ENCODE data around the gene MAOB. TPM values are rescaled to one million over a fixed set of nuclear protein-coding genes. Genes with fewer than 3 reads are reported as not detected.

MAOB gene
- total and polyA plus RNA-seq, 4 donors = 12.6 to 59.6 (median 39.8) TPM

DNA sequence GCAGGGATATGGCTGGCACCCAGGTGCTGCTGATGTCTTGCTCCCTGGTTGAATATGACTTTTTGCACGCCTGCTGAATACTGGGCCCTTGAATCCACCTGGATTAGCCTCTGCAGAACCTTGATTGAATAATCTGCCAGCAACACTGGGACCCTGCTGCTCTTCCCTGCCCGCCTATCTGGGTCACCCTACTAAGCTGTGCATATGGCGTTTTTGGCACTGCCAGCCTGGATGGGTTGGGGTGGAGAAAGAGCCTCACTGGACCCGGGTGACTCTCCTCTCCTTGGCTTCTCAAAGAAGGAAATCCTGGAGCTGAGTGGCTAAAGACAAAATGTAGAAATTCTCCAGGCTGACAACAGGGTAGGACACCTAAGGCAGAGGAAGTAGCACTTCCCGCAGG is 126.2 kb downstream of the MAOB start:
- DNase-seq (no peak), ATAC-seq (ENCODE audit: low FRiP score) (no peak)
- no peak overlapping the region for H3K4me3 ChIP-seq (ENCODE audit: low read length in 2 of 2)
- H3K4me1 ChIP-seq (ENCODE audit: control insufficient read depth in 1 of 2, insufficient read depth in 2 of 2, low read length in 2 of 2) = no peaks in the 10 kb centered on the region
- H3K36me3 ChIP-seq (ENCODE audit: control insufficient read depth in 1 of 2, insufficient read depth in 2 of 2, low read length in 1 of 2) = no peaks in the 10 kb centered on the region
- intact Hi-C loops (cut with DNase I) = no loop called here
- H3K9me3 ChIP-seq (ENCODE audit: control insufficient read depth, low read length) = no peaks in the 10 kb centered on the region
- no peaks in the 10 kb centered on the region for H3K27me3 ChIP-seq (ENCODE audit: control insufficient read depth in 1 of 2, insufficient read depth in 2 of 2, low read length in 1 of 2)
- H3K27ac ChIP-seq (ENCODE audit: low read depth in 1 of 2, low read length in 2 of 2) = no peak overlapping the region
- WGBS, 2 donors = 71 to 96% methylated on average over 5 of the region's 5 CpGs

GRCh38 chrX:43753637-43754036 is 128.6 kb downstream of the MAOB start:
- no peaks in the 10 kb centered on the region for H3K27me3 ChIP-seq (ENCODE audit: control insufficient read depth in 1 of 2, insufficient read depth in 2 of 2, low read length in 1 of 2)
- ATAC-seq (ENCODE audit: low FRiP score) (no peak), DNase-seq (no peak)
- no peaks in the 10 kb centered on the region for H3K4me1 ChIP-seq (ENCODE audit: control insufficient read depth in 1 of 2, insufficient read depth in 2 of 2, low read length in 2 of 2)
- no peaks in the 10 kb centered on the region for H3K36me3 ChIP-seq (ENCODE audit: control insufficient read depth in 1 of 2, insufficient read depth in 2 of 2, low read length in 1 of 2)
- H3K27ac ChIP-seq (ENCODE audit: low read depth in 1 of 2, low read length in 2 of 2) = no peak overlapping the region
- WGBS, 2 donors = 69 to 89% methylated on average over 3 of the region's 3 CpGs
- no peaks in the 10 kb centered on the region for H3K9me3 ChIP-seq (ENCODE audit: control insufficient read depth, low read length)
- no peak overlapping the region for H3K4me3 ChIP-seq (ENCODE audit: low read length in 2 of 2)
- intact Hi-C loops (cut with DNase I) = no loop called here

DNA sequence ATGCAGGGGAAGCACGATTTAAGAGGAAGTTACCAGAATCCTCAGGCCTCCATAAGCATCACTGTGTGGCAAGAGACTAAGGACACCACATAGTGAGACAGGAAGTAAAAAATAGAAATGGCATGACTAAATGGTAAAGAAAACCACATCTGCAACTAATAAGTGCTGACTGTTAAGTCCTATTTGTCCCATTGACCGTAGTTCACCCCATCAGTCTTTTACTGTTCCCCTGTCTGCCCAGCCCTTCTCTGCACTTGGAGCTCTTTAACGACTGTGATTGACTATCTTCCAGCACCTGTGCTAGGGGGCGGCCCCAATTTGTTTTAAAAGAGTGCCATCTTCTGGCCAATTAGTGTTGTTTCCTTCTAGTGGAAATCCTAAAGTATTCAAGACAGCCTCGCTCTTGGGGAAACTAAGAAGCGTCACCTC is 132.0 kb downstream of the MAOB start:
- H3K9me3 ChIP-seq (ENCODE audit: control insufficient read depth, low read length) = no peaks in the 10 kb centered on the region
- no peak overlapping the region for H3K27ac ChIP-seq (ENCODE audit: low read depth in 1 of 2, low read length in 2 of 2)
- H3K36me3 ChIP-seq (ENCODE audit: control insufficient read depth in 1 of 2, insufficient read depth in 2 of 2, low read length in 1 of 2) = no peaks in the 10 kb centered on the region
- ATAC-seq (ENCODE audit: low FRiP score) (peak; percentile 67), DNase-seq (peak in 1 of 2 donors; percentile 47)
- intact Hi-C loops (cut with DNase I) = loop anchor here (1.0 to 2.0 kb wide), 2 partner anchors 190 to 191 kb away; no protein-coding TSS in a partner anchor
- 3 to 23% methylated on average over 6 of the region's 6 CpGs for WGBS, 2 donors
- H3K4me3 ChIP-seq (ENCODE audit: low read length in 2 of 2) = no peak overlapping the region
- H3K4me1 ChIP-seq (ENCODE audit: control insufficient read depth in 1 of 2, insufficient read depth in 2 of 2, low read length in 2 of 2) = no peaks in the 10 kb centered on the region
- H3K27me3 ChIP-seq (ENCODE audit: control insufficient read depth in 1 of 2, insufficient read depth in 2 of 2, low read length in 1 of 2) = no peaks in the 10 kb centered on the region

DNA sequence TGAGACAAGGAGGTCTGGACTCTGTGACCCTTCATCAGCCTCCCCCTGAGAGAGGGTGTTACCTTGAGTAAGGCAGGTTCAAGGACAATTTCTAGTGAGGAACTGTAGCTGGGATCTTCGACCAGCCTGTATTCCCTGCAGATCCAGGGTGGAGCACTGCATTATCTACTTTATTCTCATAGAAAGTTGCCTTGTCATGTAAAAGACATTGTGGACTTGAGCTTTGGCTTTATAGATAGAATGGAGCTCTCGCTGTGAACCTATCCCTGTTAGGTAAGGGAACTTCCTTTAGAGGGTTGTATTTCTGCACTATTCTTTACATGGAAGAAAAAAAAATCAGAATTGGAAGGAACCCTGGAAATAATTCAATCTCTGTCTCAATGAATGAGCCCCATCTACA is 134.8 kb downstream of the MAOB start:
- Histone ChIP-seq H3K27me3 (ENCODE audit: control insufficient read depth in 1 of 2, insufficient read depth in 2 of 2, low read length in 1 of 2) (no peaks in the 10 kb centered on the region), H3K4me1 (ENCODE audit: control insufficient read depth in 1 of 2, insufficient read depth in 2 of 2, low read length in 2 of 2) (no peaks in the 10 kb centered on the region), H3K36me3 (ENCODE audit: control insufficient read depth in 1 of 2, insufficient read depth in 2 of 2, low read length in 1 of 2) (no peaks in the 10 kb centered on the region), H3K4me3 (ENCODE audit: low read length in 2 of 2) (no peak overlapping the region), H3K27ac (ENCODE audit: low read depth in 1 of 2, low read length in 2 of 2) (no peak overlapping the region), H3K9me3 (ENCODE audit: control insufficient read depth, low read length) (no peaks in the 10 kb centered on the region)
- DNase-seq = no peak
- intact Hi-C loops (cut with DNase I) = no loop called here
- WGBS, 2 donors = 77 to 93% methylated on average over 2 of the region's 2 CpGs
- no peak for ATAC-seq (ENCODE audit: low FRiP score)

- Histone ChIP-seq H3K36me3 (ENCODE audit: control insufficient read depth in 1 of 2, insufficient read depth in 2 of 2, low read length in 1 of 2) (no peaks in the 10 kb centered on the region), H3K4me1 (ENCODE audit: control insufficient read depth in 1 of 2, insufficient read depth in 2 of 2, low read length in 2 of 2) (no peaks in the 10 kb centered on the region), H3K27ac (ENCODE audit: low read depth in 1 of 2, low read length in 2 of 2) (no peak overlapping the region), H3K9me3 (ENCODE audit: control insufficient read depth, low read length) (no peaks in the 10 kb centered on the region), H3K27me3 (ENCODE audit: control insufficient read depth in 1 of 2, insufficient read depth in 2 of 2, low read length in 1 of 2) (no peaks in the 10 kb centered on the region), H3K4me3 (ENCODE audit: low read length in 2 of 2) (no peak overlapping the region)
- intact Hi-C loops (cut with DNase I) = no loop called here
- DNase-seq (no peak), ATAC-seq (ENCODE audit: low FRiP score) (no peak)
- 71 to 87% methylated on average over 6 of the region's 6 CpGs for WGBS, 2 donors
Measured at GRCh38 chrX:43745938-43746721, 136.1 kb downstream of the MAOB start.

GRCh38 chrX:43744284-43744683 is 138.0 kb downstream of the MAOB start:
- Histone ChIP-seq H3K27ac (ENCODE audit: low read depth in 1 of 2, low read length in 2 of 2) (no peak overlapping the region), H3K9me3 (ENCODE audit: control insufficient read depth, low read length) (no peaks in the 10 kb centered on the region), H3K36me3 (ENCODE audit: control insufficient read depth in 1 of 2, insufficient read depth in 2 of 2, low read length in 1 of 2) (no peaks in the 10 kb centered on the region), H3K4me3 (ENCODE audit: low read length in 2 of 2) (no peak overlapping the region), H3K4me1 (ENCODE audit: control insufficient read depth in 1 of 2, insufficient read depth in 2 of 2, low read length in 2 of 2) (no peaks in the 10 kb centered on the region), H3K27me3 (ENCODE audit: control insufficient read depth in 1 of 2, insufficient read depth in 2 of 2, low read length in 1 of 2) (no peaks in the 10 kb centered on the region)
- 82 to 96% methylated on average over 3 of the region's 3 CpGs for WGBS, 2 donors
- intact Hi-C loops (cut with DNase I) = loop anchor here in 1 of 2 donors (5.0 kb wide), 1 partner anchor 87 kb away; the partner anchor contains the start of gene MAOA
- DNase-seq (no peak), ATAC-seq (ENCODE audit: low FRiP score) (no peak)

GRCh38 chrX:43743100-43743822 is 139.0 kb downstream of the MAOB start:
- 60 to 76% methylated on average over 5 of the region's 5 CpGs for WGBS, 2 donors
- H3K4me3 ChIP-seq (ENCODE audit: low read length in 2 of 2) = no peak overlapping the region
- H3K4me1 ChIP-seq (ENCODE audit: control insufficient read depth in 1 of 2, insufficient read depth in 2 of 2, low read length in 2 of 2) = no peaks in the 10 kb centered on the region
- no peaks in the 10 kb centered on the region for H3K36me3 ChIP-seq (ENCODE audit: control insufficient read depth in 1 of 2, insufficient read depth in 2 of 2, low read length in 1 of 2)
- H3K27me3 ChIP-seq (ENCODE audit: control insufficient read depth in 1 of 2, insufficient read depth in 2 of 2, low read length in 1 of 2) = no peaks in the 10 kb centered on the region
- intact Hi-C loops (cut with DNase I) = loop anchor here in 1 of 2 donors (5.0 kb wide), 1 partner anchor 86 kb away; the partner anchor contains the start of gene MAOA
- H3K27ac ChIP-seq (ENCODE audit: low read depth in 1 of 2, low read length in 2 of 2) = no peak overlapping the region
- ATAC-seq (ENCODE audit: low FRiP score) (no peak), DNase-seq (no peak)
- H3K9me3 ChIP-seq (ENCODE audit: control insufficient read depth, low read length) = no peaks in the 10 kb centered on the region

GRCh38 chrX:43741843-43742573 is 140.2 kb downstream of the MAOB start:
- Histone ChIP-seq H3K4me3 (ENCODE audit: low read length in 2 of 2) (no peak overlapping the region), H3K27ac (ENCODE audit: low read depth in 1 of 2, low read length in 2 of 2) (no peak overlapping the region), H3K36me3 (ENCODE audit: control insufficient read depth in 1 of 2, insufficient read depth in 2 of 2, low read length in 1 of 2) (no peaks in the 10 kb centered on the region), H3K9me3 (ENCODE audit: control insufficient read depth, low read length) (no peaks in the 10 kb centered on the region), H3K27me3 (ENCODE audit: control insufficient read depth in 1 of 2, insufficient read depth in 2 of 2, low read length in 1 of 2) (no peaks in the 10 kb centered on the region), H3K4me1 (ENCODE audit: control insufficient read depth in 1 of 2, insufficient read depth in 2 of 2, low read length in 2 of 2) (no peaks in the 10 kb centered on the region)
- peak; percentile 78 for ATAC-seq (ENCODE audit: low FRiP score)
- intact Hi-C loops (cut with DNase I) = loop anchor here in 1 of 2 donors (5.0 kb wide), 1 partner anchor 85 kb away; the partner anchor contains the start of gene MAOA
- WGBS, 2 donors = 29 to 38% methylated on average over 7 of the region's 7 CpGs
- no peak for DNase-seq

All from aorta (tissue), 5 donors.